ENCODE data around the gene TAF11L2. TPM values are rescaled to one million over a fixed set of nuclear protein-coding genes. Genes with fewer than 3 reads are reported as not detected.
"Not testable (repeated sequence)": the region's sequence is repeated elsewhere in the genome, so short reads cannot be mapped to it uniquely, and the experiment has no call there.

Gene TAF11L2
- total and polyA plus RNA-seq, 7 donors, result not detected

GRCh38 chr5:17463653-17464052 lies 34.4 kb upstream of the TAF11L2 start:
- Histone ChIP-seq H3K4me1 (no peaks in the 10 kb centered on the region), H3K4me3 (no peak overlapping the region), H3K36me3 (no peaks in the 10 kb centered on the region), H3K9me3 (no peaks in the 10 kb centered on the region), H3K27me3 (no peaks in the 10 kb centered on the region), H3K27ac (no peak overlapping the region)
- no peak for DNase-seq
- no peak for TF ChIP-seq POLR2A (IDR thresholded peaks at IDR 0.05)
- no peak for TF ChIP-seq EP300 (IDR thresholded peaks at IDR 0.05)
- TF ChIP-seq POLR2AphosphoS5 (IDR thresholded peaks at IDR 0.05), result no peak
- TF ChIP-seq, protein P1, sequence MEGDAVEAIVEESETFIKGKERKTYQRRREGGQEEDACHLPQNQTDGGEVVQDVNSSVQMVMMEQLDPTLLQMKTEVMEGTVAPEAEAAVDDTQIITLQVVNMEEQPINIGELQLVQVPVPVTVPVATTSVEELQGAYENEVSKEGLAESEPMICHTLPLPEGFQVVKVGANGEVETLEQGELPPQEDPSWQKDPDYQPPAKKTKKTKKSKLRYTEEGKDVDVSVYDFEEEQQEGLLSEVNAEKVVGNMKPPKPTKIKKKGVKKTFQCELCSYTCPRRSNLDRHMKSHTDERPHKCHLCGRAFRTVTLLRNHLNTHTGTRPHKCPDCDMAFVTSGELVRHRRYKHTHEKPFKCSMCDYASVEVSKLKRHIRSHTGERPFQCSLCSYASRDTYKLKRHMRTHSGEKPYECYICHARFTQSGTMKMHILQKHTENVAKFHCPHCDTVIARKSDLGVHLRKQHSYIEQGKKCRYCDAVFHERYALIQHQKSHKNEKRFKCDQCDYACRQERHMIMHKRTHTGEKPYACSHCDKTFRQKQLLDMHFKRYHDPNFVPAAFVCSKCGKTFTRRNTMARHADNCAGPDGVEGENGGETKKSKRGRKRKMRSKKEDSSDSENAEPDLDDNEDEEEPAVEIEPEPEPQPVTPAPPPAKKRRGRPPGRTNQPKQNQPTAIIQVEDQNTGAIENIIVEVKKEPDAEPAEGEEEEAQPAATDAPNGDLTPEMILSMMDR (IDR thresholded peaks at IDR 0.05), result no peak
- 74 to 75% methylated on average over 5 of the region's 5 CpGs for WGBS, 2 donors
- intact Hi-C loops (cut with DNase I), result no loop called here

DNA sequence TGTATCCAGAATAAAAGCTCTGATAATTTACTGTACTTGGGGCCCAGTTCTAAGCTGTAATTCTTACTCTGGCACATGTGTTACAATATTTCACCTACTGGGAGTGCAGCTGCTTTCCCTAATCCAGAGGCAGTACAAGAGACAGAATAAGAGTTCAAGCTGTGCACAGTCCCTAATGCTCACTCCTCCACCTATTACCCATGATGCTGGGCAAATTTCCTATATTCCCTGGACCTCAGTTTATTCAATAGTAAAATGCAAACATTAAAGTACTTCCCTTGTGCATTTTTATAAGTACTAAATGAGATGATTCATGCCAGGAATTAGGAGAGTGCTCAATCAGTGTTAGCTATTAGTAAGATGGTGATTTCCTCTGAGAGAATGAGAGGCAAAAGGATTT lies 28.0 kb upstream of the TAF11L2 start:
- H3K4me3 ChIP-seq, result no peak overlapping the region
- no peak overlapping the region for H3K27ac ChIP-seq
- no peaks in the 10 kb centered on the region for H3K36me3 ChIP-seq
- no peaks in the 10 kb centered on the region for H3K27me3 ChIP-seq
- H3K4me1 ChIP-seq, result no peaks in the 10 kb centered on the region
- no peak for DNase-seq
- H3K9me3 ChIP-seq, result no peaks in the 10 kb centered on the region
- intact Hi-C loops (cut with DNase I), result no loop called here
- TF ChIP-seq POLR2A (IDR thresholded peaks at IDR 0.05), result no peak
- TF ChIP-seq, protein P1 (IDR thresholded peaks at IDR 0.05), result no peak
- no peak for TF ChIP-seq POLR2AphosphoS5 (IDR thresholded peaks at IDR 0.05)
- no peak for TF ChIP-seq EP300 (IDR thresholded peaks at IDR 0.05)

DNA sequence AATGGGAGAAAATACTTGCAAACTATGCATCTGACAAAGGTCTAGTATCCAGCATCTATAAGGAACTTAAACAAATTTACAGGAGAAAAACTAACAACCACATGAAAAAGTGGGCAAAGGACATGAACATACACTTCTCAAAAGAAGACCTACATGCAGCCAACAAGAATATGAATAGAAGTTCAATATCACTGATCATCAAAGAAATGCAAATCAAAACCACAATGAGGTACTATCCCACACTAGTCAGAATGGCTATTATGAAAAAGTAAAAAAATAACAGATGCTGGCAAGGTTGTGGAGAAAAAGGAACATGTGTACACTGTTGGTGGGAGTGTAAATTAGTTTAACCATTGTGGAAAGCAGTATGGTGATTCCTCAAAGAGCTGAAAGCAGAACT lies 23.0 kb upstream of the TAF11L2 start:
- H3K27ac ChIP-seq; intact Hi-C loops (cut with DNase I); H3K4me1 ChIP-seq; H3K9me3 ChIP-seq; DNase-seq; H3K27me3 ChIP-seq; H3K4me3 ChIP-seq; H3K36me3 ChIP-seq: not testable (repeated sequence)

DNA sequence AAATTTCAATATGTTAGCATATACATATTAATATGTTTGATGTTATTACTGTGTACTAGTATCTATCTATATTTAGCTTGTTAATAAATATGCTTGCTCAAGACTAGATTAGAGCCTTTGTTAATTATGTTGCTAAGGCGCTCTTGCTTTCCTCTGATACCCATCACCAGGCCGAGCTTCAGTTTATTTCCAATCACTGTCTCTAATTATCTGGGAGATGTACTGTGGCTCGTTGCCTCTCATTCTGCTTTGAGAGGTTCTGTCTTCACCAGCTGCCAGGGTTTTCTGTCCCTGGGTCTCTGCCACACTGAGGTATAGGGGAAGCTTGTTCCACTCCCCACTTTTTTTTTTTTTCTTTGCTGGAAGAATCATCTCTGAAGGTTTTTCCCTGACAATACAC lies 21.0 kb upstream of the TAF11L2 start:
- no peaks in the 10 kb centered on the region for H3K27me3 ChIP-seq
- intact Hi-C loops (cut with DNase I), result no loop called here
- no peaks in the 10 kb centered on the region for H3K4me1 ChIP-seq
- WGBS, 2 donors, result 87 to 90% methylated on average over 3 of the region's 3 CpGs
- H3K4me3 ChIP-seq, result no peak overlapping the region
- no peak for TF ChIP-seq POLR2AphosphoS5 (IDR thresholded peaks at IDR 0.05)
- no peak for TF ChIP-seq EP300 (IDR thresholded peaks at IDR 0.05)
- TF ChIP-seq, protein P1 (IDR thresholded peaks at IDR 0.05), result no peak
- no peak for TF ChIP-seq POLR2A (IDR thresholded peaks at IDR 0.05)
- H3K36me3 ChIP-seq, result no peaks in the 10 kb centered on the region
- H3K27ac ChIP-seq, result no peak overlapping the region
- no peaks in the 10 kb centered on the region for H3K9me3 ChIP-seq
- DNase-seq, result no peak

GRCh38 chr5:17477573-17478265 lies 20.3 kb upstream of the TAF11L2 start:
- DNase-seq, result no peak
- WGBS, 2 donors, result 79 to 86% methylated on average over 7 of the region's 7 CpGs
- no peaks in the 10 kb centered on the region for H3K27me3 ChIP-seq

More at GRCh38 chr5:17477573-17478265, 20.3 kb upstream of the TAF11L2 start:
- Histone ChIP-seq H3K27ac (no peak overlapping the region), H3K36me3 (no peaks in the 10 kb centered on the region), H3K4me1 (no peaks in the 10 kb centered on the region), H3K9me3 (no peaks in the 10 kb centered on the region), H3K4me3 (no peak overlapping the region)
- TF ChIP-seq POLR2A (IDR thresholded peaks at IDR 0.05) (no peak), POLR2AphosphoS5 (IDR thresholded peaks at IDR 0.05) (no peak), EP300 (IDR thresholded peaks at IDR 0.05) (no peak)
- TF ChIP-seq, protein P1 (IDR thresholded peaks at IDR 0.05), result no peak
- intact Hi-C loops (cut with DNase I), result no loop called here
